ENCODE data around the gene MYO16. TPM values are rescaled to one million over a fixed set of nuclear protein-coding genes. Genes with fewer than 3 reads are reported as not detected.
A peak's percentile ranks its signal among the peaks of the same experiment; 100 is the strongest.

MYO16 gene
- total RNA-seq, 1 donor from 2014 or later = not detected

- Histone ChIP-seq H3K36me3 (ENCODE audit: control insufficient read depth, insufficient read depth, low read length) (no peaks in the 10 kb centered on the region), H3K4me3 (ENCODE audit: low read depth, low read length) (no peak overlapping the region), H3K27me3 (ENCODE audit: control insufficient read depth, insufficient read depth, low read length) (no peaks in the 10 kb centered on the region)
- no peak for FAIRE-seq
- TF ChIP-seq CTCF (IDR thresholded peaks at IDR 0.05; ENCODE audit: insufficient read depth, low read length, severe bottlenecking) = no peak
- DNase-seq (ENCODE audit: low read depth) = no peak
Measured at GRCh38 chr13:109172136-109172535, 542.7 kb downstream of the MYO16 start.

- FAIRE-seq = no peak
- Histone ChIP-seq H3K36me3 (ENCODE audit: control insufficient read depth, insufficient read depth, low read length) (no peaks in the 10 kb centered on the region), H3K27me3 (ENCODE audit: control insufficient read depth, insufficient read depth, low read length) (no peaks in the 10 kb centered on the region), H3K4me3 (ENCODE audit: low read depth, low read length) (no peak overlapping the region)
- TF ChIP-seq CTCF (IDR thresholded peaks at IDR 0.05; ENCODE audit: insufficient read depth, low read length, severe bottlenecking) = no peak
- no peak for DNase-seq (ENCODE audit: low read depth)
Measured at GRCh38 chr13:109175666-109176065, 546.3 kb downstream of the MYO16 start.

- no peak for FAIRE-seq
- no peak for TF ChIP-seq CTCF (IDR thresholded peaks at IDR 0.05; ENCODE audit: insufficient read depth, low read length, severe bottlenecking)
- peak; percentile 48 for DNase-seq (ENCODE audit: low read depth)
Measured at GRCh38 chr13:109180905-109181425, 551.6 kb downstream of the MYO16 start.

GRCh38 chr13:109182777-109183465 lies 553.5 kb downstream of the MYO16 start:
- FAIRE-seq (no peak), DNase-seq (ENCODE audit: low read depth) (no peak)
- H3K36me3 ChIP-seq (ENCODE audit: control insufficient read depth, insufficient read depth, low read length) = no peaks in the 10 kb centered on the region
- H3K4me3 ChIP-seq (ENCODE audit: low read depth, low read length) = no peak overlapping the region
- no peak for TF ChIP-seq CTCF (IDR thresholded peaks at IDR 0.05; ENCODE audit: insufficient read depth, low read length, severe bottlenecking)
- H3K27me3 ChIP-seq (ENCODE audit: control insufficient read depth, insufficient read depth, low read length) = no peaks in the 10 kb centered on the region

More at GRCh38 chr13:109180905-109181425, 551.6 kb downstream of the MYO16 start:
- Histone ChIP-seq H3K36me3 (ENCODE audit: control insufficient read depth, insufficient read depth, low read length) (no peaks in the 10 kb centered on the region), H3K4me3 (ENCODE audit: low read depth, low read length) (no peak overlapping the region), H3K27me3 (ENCODE audit: control insufficient read depth, insufficient read depth, low read length) (no peaks in the 10 kb centered on the region)

- FAIRE-seq (no peak), DNase-seq (ENCODE audit: low read depth) (no peak)
- no peak overlapping the region for H3K4me3 ChIP-seq (ENCODE audit: low read depth, low read length)
- H3K36me3 ChIP-seq (ENCODE audit: control insufficient read depth, insufficient read depth, low read length) = no peaks in the 10 kb centered on the region
- H3K27me3 ChIP-seq (ENCODE audit: control insufficient read depth, insufficient read depth, low read length) = no peaks in the 10 kb centered on the region
- TF ChIP-seq CTCF (IDR thresholded peaks at IDR 0.05; ENCODE audit: insufficient read depth, low read length, severe bottlenecking) = no peak
Measured at GRCh38 chr13:109191413-109191812, 562.0 kb downstream of the MYO16 start.

- H3K36me3 ChIP-seq (ENCODE audit: control insufficient read depth, insufficient read depth, low read length) = no peaks in the 10 kb centered on the region
- no peak for TF ChIP-seq CTCF (IDR thresholded peaks at IDR 0.05; ENCODE audit: insufficient read depth, low read length, severe bottlenecking)
- no peak for FAIRE-seq
- H3K4me3 ChIP-seq (ENCODE audit: low read depth, low read length) = no peak overlapping the region
- no peak for DNase-seq (ENCODE audit: low read depth)
- no peaks in the 10 kb centered on the region for H3K27me3 ChIP-seq (ENCODE audit: control insufficient read depth, insufficient read depth, low read length)
Measured at GRCh38 chr13:109192306-109192705, 562.9 kb downstream of the MYO16 start.
